ENCODE results near the gene CENPQ.

- TF ChIP-seq CTCF (IDR thresholded peaks at IDR 0.05 in 8 of 11, conservative IDR thresholded peaks at IDR 0.05 in 3 of 11), result no peak
- no peak for TF ChIP-seq POLR2AphosphoS5 (IDR thresholded peaks at IDR 0.05)
- TF ChIP-seq POLR2A (IDR thresholded peaks at IDR 0.05), result no peak
Observed at GRCh38 chr6:49457771-49458170, 5.4 kb upstream of the CENPQ start.
